Lung microvascular endothelial cell (primary cell): ENCODE results near the gene PLCL1. TPM values are rescaled to one million over a fixed set of nuclear protein-coding genes. Genes with fewer than 3 reads are reported as not detected.
A peak's percentile ranks its signal among the peaks of the same experiment; 100 is the strongest.

Experiments used
- DNase-seq, 2 donors: peaks; one replicate each; pipeline versions ENCODE4 v3.0.0 to v3.0.0-alpha.2; 2010; ENCODE audit warnings: low read depth in 2 of 2
- total RNA-seq: library from RNA; depleted of rRNA; stranded (reverse); fragments of >200 nt; gene quantifications from 2 replicates; pipeline ENCODE4 v1.2.1, GENCODE V29; 2014

Gene PLCL1
- total RNA-seq, 1 donor from 2014 or later: 0.20 TPM

- peak in 1 of 2 donors; percentile 55 for DNase-seq
Observed at GRCh38 chr2:198055716-198056115, 251.3 kb downstream of the PLCL1 start.

GRCh38 chr2:198056836-198057235 lies 252.4 kb downstream of the PLCL1 start:
- no peak for DNase-seq

GRCh38 chr2:198059800-198060199 lies 255.4 kb downstream of the PLCL1 start:
- DNase-seq: no peak

GRCh38 chr2:198060277-198060676 lies 255.9 kb downstream of the PLCL1 start:
- no peak for DNase-seq

GRCh38 chr2:198062826-198063225 lies 258.4 kb downstream of the PLCL1 start:
- DNase-seq: no peak

- DNase-seq: no peak
Observed at GRCh38 chr2:198063242-198063641, 258.8 kb downstream of the PLCL1 start.

GRCh38 chr2:198065322-198065721 lies 260.9 kb downstream of the PLCL1 start:
- no peak for DNase-seq

GRCh38 chr2:198066597-198066996 lies 262.2 kb downstream of the PLCL1 start:
- DNase-seq: no peak

- no peak for DNase-seq
Observed at GRCh38 chr2:198072655-198073054, 268.3 kb downstream of the PLCL1 start.

- no peak for DNase-seq
Observed at GRCh38 chr2:198073253-198073652, 268.9 kb downstream of the PLCL1 start.

GRCh38 chr2:198077477-198077876 lies 273.1 kb downstream of the PLCL1 start:
- DNase-seq: no peak

- no peak for DNase-seq
Observed at GRCh38 chr2:198080879-198081765, 276.7 kb downstream of the PLCL1 start.

- no peak for DNase-seq
Observed at GRCh38 chr2:198084156-198084555, 279.8 kb downstream of the PLCL1 start.

- no peak for DNase-seq
Observed at GRCh38 chr2:198096002-198096401, 291.6 kb downstream of the PLCL1 start.

- no peak for DNase-seq
Observed at GRCh38 chr2:198096965-198097364, 292.6 kb downstream of the PLCL1 start.

GRCh38 chr2:198097630-198098029 lies 293.2 kb downstream of the PLCL1 start:
- no peak for DNase-seq

GRCh38 chr2:198098386-198098785 lies 294.0 kb downstream of the PLCL1 start:
- DNase-seq: no peak

- DNase-seq: no peak
Observed at GRCh38 chr2:198098918-198099317, 294.5 kb downstream of the PLCL1 start.

GRCh38 chr2:198100346-198100745 lies 296.0 kb downstream of the PLCL1 start:
- DNase-seq: no peak

- no peak for DNase-seq
Observed at GRCh38 chr2:198101688-198102087, 297.3 kb downstream of the PLCL1 start.

GRCh38 chr2:198102120-198102519 lies 297.7 kb downstream of the PLCL1 start:
- DNase-seq: no peak

- no peak for DNase-seq
Observed at GRCh38 chr2:198102856-198103255, 298.5 kb downstream of the PLCL1 start.

- DNase-seq: no peak
Observed at GRCh38 chr2:198106621-198107385, 302.4 kb downstream of the PLCL1 start.
